Cortex of kidney (tissue), 1 donor: ENCODE data around the gene IFNA14.
"Not testable (repeated sequence)": the region's sequence is repeated elsewhere in the genome, so short reads cannot be mapped to it uniquely, and the experiment has no call there.

Experiments used
- DNase-seq: peaks from one replicate; lab custom pipeline; 2025; lab: John Stamatoyannopoulos, UW

The IFNA14 gene

GRCh38 chr9:21239911-21240310, at the start of gene IFNA14:
Gene IFNA14 (minus strand): TSS chr9:21240005. CDS start chr9:21239935, 70 bp downstream.
- DNase-seq, result no peak

- no peak for DNase-seq
These were observed 47.5 kb upstream of the IFNA14 start for GRCh38 chr9:21287280-21287679.

- no peak for DNase-seq
These were observed 46.9 kb upstream of the IFNA14 start for GRCh38 chr9:21286659-21287058.

- DNase-seq, result no peak
These were observed 46.3 kb upstream of the IFNA14 start for GRCh38 chr9:21286099-21286498.

GRCh38 chr9:21281275-21281674, 41.5 kb upstream of the IFNA14 start:
- no peak for DNase-seq

GRCh38 chr9:21268347-21268657, 28.5 kb upstream of the IFNA14 start:
- DNase-seq, result no peak

GRCh38 chr9:21267485-21268346, 27.9 kb upstream of the IFNA14 start:
- no peak for DNase-seq

GRCh38 chr9:21266733-21267484, 27.1 kb upstream of the IFNA14 start:
- DNase-seq, result no peak

- DNase-seq, result no peak
These were observed 25.8 kb upstream of the IFNA14 start for GRCh38 chr9:21265421-21266189.

GRCh38 chr9:21255538-21256212, 15.9 kb upstream of the IFNA14 start:
- no peak for DNase-seq

- no peak for DNase-seq
These were observed 13.1 kb upstream of the IFNA14 start for GRCh38 chr9:21252721-21253547.

- DNase-seq, result no peak
These were observed 11.8 kb upstream of the IFNA14 start for GRCh38 chr9:21251638-21252037.

- DNase-seq, result no peak
These were observed 11.4 kb upstream of the IFNA14 start for GRCh38 chr9:21251190-21251589.

- DNase-seq, result no peak
These were observed 5.0 kb upstream of the IFNA14 start for GRCh38 chr9:21244836-21245235.

GRCh38 chr9:21236360-21236714, 3.5 kb downstream of the IFNA14 start:
- DNase-seq, result not testable (repeated sequence)

- DNase-seq, result not testable (repeated sequence)
These were observed 4.1 kb downstream of the IFNA14 start for GRCh38 chr9:21235468-21236359.

GRCh38 chr9:21234153-21234687, 5.6 kb downstream of the IFNA14 start:
- no peak for DNase-seq

GRCh38 chr9:21233258-21233657, 6.5 kb downstream of the IFNA14 start:
- DNase-seq, result no peak

- DNase-seq, result no peak
These were observed 11.7 kb downstream of the IFNA14 start, which contains the start of gene IFNA17 for GRCh38 chr9:21228122-21228521. Gene IFNA17 (minus strand): TSS chr9:21228222. CDS start chr9:21228173, 49 bp downstream.

GRCh38 chr9:21217211-21217610, 22.6 kb downstream of the IFNA14 start, which contains the start of gene IFNA16:
Gene IFNA16 (minus strand): TSS chr9:21217311. CDS start chr9:21217305, 6 bp downstream.
- DNase-seq, result not testable (repeated sequence)
